Stimulated activated CD4-positive, alpha-beta T cell treated with anti-CD3 and anti-CD28 coated beads, Interleukin-1b, Interleukin-23, amount 100 ng/mL, for 48 hours (primary cell): Measurements from ENCODE around the gene CCDC159.
A peak's percentile ranks its signal among the peaks of the same experiment; 100 is the strongest.
"Not testable (repeated sequence)": the region's sequence is repeated elsewhere in the genome, so short reads cannot be mapped to it uniquely, and the experiment has no call there.

Experiments used
- DNase-seq: peaks from one replicate; pipeline ENCODE4 v3.0.0-alpha.2; 2020

The CCDC159 gene

GRCh38 chr19:11346104-11346940 is at the start of gene CCDC159, which contains the start of gene TMEM205:
TSS of gene CCDC159 (plus strand) at chr19:11346519. CDS start at chr19:11346607, 88 bp downstream.
TSS of gene TMEM205 (minus strand) at chr19:11346268. CDS start at chr19:11345619, 649 bp downstream.
- peak; percentile 99 for DNase-seq

DNA sequence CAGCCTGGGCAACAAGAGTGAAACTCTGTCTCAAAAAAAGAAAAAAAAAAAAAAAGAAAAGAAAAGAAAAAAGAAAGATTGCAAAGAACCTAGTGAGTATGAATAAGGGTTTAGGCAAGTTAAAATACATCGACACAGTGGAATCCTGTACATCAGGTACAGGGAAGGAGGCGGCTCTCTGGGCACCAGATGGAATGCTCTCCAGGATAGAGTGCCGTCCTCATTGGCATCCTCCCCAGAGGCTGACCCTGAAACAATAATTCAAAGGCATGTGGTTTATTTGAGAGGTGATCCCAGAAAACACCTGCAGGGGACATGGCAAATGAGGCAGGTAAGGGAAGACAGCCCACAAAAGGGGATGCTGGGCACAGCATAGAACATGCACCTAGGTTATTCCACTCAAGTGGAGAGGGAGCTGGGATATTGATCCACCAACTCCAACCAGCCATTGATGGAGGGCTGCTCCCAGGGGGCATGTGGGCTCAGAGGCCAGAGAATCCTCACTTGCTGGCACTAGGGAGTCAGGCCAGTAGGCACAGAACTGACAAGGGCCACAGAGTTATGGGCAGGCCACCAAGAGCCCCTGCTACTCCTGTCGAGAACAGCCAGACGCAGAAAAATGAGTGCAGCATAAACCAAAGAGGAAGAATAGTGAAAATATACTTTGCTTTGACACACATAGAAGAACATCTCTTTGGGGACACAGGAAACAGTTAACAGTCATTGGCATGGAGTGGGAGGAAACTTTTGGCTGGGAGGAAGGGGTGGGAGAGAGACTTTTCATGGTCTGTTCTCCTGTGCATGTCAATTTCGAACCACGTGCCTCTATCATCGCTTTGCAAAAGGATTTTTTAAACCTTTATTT is 46.1 kb upstream of the CCDC159 start:
- DNase-seq = no peak

GRCh38 chr19:11300811-11301120 is 45.6 kb upstream of the CCDC159 start:
- DNase-seq = no peak

- no peak for DNase-seq
Observed at GRCh38 chr19:11304936-11305335, 41.4 kb upstream of the CCDC159 start.

- no peak for DNase-seq
Observed at GRCh38 chr19:11306337-11306736, 40.0 kb upstream of the CCDC159 start.

GRCh38 chr19:11320278-11320995 is 25.9 kb upstream of the CCDC159 start:
- not testable (repeated sequence) for DNase-seq

DNA sequence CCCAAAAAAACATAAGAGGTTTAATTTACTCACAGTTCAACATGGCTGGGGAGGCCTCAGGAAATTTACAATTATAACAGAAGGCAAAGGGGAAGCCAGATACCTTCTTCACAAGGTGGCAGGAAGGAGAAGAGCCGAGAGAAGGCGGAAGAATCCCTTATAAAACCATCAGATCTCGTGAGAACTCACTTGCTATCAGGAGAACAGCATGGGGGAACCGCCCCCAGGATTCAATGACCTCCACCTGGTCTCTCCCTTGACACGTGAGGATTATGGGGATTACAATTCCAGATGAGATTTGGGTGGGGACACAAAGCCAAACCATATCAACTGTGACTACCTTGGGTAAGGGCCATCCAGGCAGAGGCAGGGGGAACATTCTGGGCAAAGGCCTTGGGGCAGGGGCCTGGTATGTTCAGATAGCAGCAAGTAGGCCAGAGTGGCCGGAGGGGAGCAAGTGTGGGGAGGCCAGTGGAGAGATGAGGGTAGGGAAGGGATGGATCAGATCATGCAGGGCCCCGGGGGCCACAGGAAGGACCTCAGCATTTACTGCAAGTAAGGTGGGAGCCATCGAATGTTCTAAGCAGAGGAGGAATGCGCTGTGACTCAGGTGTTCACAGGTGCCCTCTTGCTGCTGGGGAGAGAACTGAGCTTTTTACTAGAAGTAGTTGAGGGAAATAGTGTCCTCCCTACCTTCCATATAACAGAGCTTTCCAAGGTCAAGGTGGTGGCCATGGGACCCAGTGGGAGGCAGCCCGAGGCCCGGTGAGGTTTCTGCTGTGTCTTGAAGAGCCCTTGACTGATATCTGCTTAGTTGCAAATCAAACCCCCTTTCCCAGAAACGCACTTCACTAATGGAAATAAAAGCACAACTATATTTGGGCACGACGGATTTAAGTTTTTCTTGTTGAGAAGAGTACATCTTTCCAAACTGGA is 24.9 kb upstream of the CCDC159 start:
- DNase-seq = no peak

- DNase-seq = no peak
Observed at GRCh38 chr19:11322269-11323024, 23.9 kb upstream of the CCDC159 start.

- DNase-seq = no peak
Observed at GRCh38 chr19:11323601-11324078, 22.7 kb upstream of the CCDC159 start.

- DNase-seq = peak; percentile 44
Observed at GRCh38 chr19:11324079-11324661, 22.1 kb upstream of the CCDC159 start.

DNA sequence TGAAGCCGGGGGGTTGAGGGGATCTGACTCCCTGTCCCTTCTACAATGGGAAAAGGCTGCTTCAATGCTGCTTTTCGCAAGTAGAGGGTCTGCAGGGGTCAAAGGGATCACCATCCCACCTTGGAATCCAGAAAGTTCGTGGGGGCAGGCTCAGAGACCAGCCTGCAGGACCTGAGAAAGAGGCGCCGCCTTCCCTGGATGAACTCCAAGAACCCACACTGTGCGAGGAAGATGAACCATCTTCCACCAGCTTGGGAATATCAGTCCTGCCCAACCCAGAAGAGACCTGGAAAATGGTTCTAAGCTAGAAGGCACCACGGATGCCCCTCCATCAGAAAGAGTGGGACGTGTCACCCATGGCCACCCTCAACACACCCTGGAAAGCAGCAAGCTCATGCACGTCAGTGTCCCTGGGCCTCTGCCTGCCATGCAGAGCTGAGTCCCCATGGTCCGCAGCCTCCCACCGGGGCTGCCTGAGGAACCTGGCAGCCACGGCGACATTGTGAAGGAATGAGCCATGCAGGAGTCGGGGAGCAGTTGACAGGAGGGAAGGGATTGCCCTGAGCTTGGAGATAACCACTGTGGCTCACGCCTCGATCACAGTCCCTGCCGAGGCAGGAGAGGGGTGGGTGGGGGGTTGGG is 21.4 kb upstream of the CCDC159 start:
- no peak for DNase-seq

GRCh38 chr19:11325544-11325943 is 20.8 kb upstream of the CCDC159 start:
- DNase-seq = no peak

DNA sequence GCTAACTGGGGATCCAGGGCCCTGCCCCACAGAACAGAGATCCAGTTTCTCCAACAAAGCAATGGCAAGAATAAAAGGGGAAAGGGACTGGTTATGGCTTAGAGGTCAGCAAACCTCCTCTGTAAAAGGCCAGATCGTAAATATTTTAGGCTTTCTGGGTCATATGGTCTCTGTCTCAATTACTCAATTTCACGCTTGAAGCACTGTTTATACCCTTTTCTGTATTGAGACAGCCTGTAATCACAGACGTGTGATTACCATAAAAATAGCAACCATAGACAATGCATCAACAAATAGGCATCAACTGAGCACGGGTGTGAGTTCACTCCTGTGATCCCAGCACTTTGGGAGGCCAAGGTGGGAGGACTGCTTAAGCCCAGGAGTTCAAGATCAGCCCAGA is 16.2 kb upstream of the CCDC159 start:
- no peak for DNase-seq

GRCh38 chr19:11331502-11331901 is 14.8 kb upstream of the CCDC159 start:
- DNase-seq = no peak

DNA sequence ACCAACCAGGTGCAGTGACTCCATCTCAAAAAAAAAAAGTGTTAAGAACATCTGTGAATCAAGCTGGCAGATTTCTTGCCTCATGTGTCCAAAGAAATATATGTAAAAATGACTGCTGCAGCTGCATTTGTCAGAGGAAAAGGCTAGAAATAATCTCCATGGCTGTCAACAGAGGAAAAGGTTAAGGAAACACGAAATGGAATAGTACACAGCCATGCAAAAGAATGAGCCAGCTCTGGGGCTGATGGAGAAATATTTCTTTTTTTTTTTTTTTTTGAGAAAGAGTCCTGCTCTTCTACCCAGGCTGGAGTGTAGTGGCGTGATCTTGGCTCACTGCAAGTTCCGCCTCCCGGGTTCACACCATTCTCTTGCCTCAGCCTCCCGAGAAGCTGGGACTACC is 13.5 kb upstream of the CCDC159 start:
- no peak for DNase-seq

GRCh38 chr19:11333838-11334237 is 12.5 kb upstream of the CCDC159 start:
- not testable (repeated sequence) for DNase-seq

GRCh38 chr19:11335449-11336146 is 10.7 kb upstream of the CCDC159 start:
- DNase-seq = no peak

GRCh38 chr19:11337080-11337479 is 9.2 kb upstream of the CCDC159 start:
- no peak for DNase-seq

DNA sequence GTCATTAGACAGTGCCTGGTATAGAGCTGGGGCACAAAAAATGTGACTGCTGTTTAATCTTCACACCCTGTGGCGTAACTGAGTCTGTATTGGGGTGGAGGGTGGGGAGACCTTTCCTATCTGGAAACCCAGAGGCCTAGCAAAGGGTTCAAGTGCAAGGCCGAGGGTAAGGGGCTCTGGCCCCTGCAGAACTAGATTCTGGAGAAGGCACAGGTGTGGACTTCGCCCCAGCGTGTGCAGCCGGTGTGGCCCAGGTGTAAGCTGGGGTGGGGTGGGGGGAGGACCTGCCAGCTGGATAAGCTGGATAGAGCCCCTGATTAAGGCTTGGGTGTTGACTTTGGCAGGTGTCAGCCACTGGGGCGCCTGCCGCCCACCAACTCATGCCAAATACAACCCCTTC is 8.2 kb upstream of the CCDC159 start:
- DNase-seq = no peak
